Measurements from ENCODE around the gene ZNF836. TPM values are rescaled to one million over a fixed set of nuclear protein-coding genes. Genes with fewer than 3 reads are reported as not detected.
A peak's percentile ranks its signal among the peaks of the same experiment; 100 is the strongest.
"Not testable (repeated sequence)": the region's sequence is repeated elsewhere in the genome, so short reads cannot be mapped to it uniquely, and the experiment has no call there.

ZNF836 gene
- 14.0 TPM for total RNA-seq

- peak; percentile 80 for DNase-seq
Observed at GRCh38 chr19:52171321-52172169, at the start of gene ZNF836. TSS of gene ZNF836 (minus strand) at chr19:52171621. CDS start at chr19:52168072, 3,549 bp downstream.

GRCh38 chr19:52221031-52221430 lies 49.6 kb upstream of the ZNF836 start:
- DNase-seq = no peak

GRCh38 chr19:52219611-52220010 lies 48.2 kb upstream of the ZNF836 start:
- no peak for DNase-seq

- DNase-seq = no peak
Observed at GRCh38 chr19:52217576-52217975, 46.2 kb upstream of the ZNF836 start.

GRCh38 chr19:52216401-52216800 lies 45.0 kb upstream of the ZNF836 start:
- no peak for DNase-seq

- no peak for DNase-seq
Observed at GRCh38 chr19:52214241-52214640, 42.8 kb upstream of the ZNF836 start.

GRCh38 chr19:52212572-52213255 lies 41.3 kb upstream of the ZNF836 start:
- DNase-seq = no peak

GRCh38 chr19:52211926-52212571 lies 40.6 kb upstream of the ZNF836 start:
- no peak for DNase-seq

- no peak for DNase-seq
Observed at GRCh38 chr19:52211203-52211602, 39.8 kb upstream of the ZNF836 start.

- DNase-seq = no peak
Observed at GRCh38 chr19:52206481-52206880, 35.1 kb upstream of the ZNF836 start.

- DNase-seq = not testable (repeated sequence)
Observed at GRCh38 chr19:52200755-52201391, 29.5 kb upstream of the ZNF836 start.

GRCh38 chr19:52200044-52200443 lies 28.6 kb upstream of the ZNF836 start:
- DNase-seq = no peak

- no peak for DNase-seq
Observed at GRCh38 chr19:52198678-52199077, 27.3 kb upstream of the ZNF836 start.

- DNase-seq = no peak
Observed at GRCh38 chr19:52197964-52198363, 26.5 kb upstream of the ZNF836 start.

- no peak for DNase-seq
Observed at GRCh38 chr19:52196256-52196967, 25.0 kb upstream of the ZNF836 start.

- DNase-seq = no peak
Observed at GRCh38 chr19:52191951-52192350, 20.5 kb upstream of the ZNF836 start.

GRCh38 chr19:52191389-52191788 lies 20.0 kb upstream of the ZNF836 start:
- no peak for DNase-seq

- peak; percentile 31 for DNase-seq
Observed at GRCh38 chr19:52190487-52191293, 19.3 kb upstream of the ZNF836 start.

GRCh38 chr19:52189735-52190486 lies 18.5 kb upstream of the ZNF836 start, which contains the start of gene PPP2R1A:
TSS of gene PPP2R1A (plus strand) at chr19:52190052. CDS start at chr19:52190097, 45 bp downstream.
- peak; percentile 100 for DNase-seq

Data from skin of body (tissue), 2 donors.